Measurements from ENCODE around the gene NIPSNAP3A.

DNA sequence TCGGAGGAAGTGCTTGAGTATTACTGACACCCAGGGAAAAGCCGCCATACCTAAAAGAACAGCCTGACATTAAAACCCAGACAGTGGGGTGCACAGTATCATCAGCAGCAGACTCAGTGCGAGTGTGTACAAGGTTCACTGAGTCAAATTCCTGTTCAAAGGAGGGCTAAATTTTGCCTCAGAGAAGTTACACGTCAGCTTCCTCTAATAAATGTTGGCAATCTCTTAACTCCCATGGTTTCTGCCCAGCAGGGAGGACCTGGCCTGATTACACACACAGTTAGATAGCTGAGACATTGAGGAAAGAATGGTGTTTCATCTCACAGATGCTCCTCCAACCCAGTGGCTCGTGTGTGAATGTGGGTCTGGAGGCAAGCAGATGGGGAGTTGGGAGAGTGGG lies 54.6 kb downstream of the NIPSNAP3A start:
- TF ChIP-seq POLR2A (IDR thresholded peaks at IDR 0.05): no peak
- TF ChIP-seq, protein P1, sequence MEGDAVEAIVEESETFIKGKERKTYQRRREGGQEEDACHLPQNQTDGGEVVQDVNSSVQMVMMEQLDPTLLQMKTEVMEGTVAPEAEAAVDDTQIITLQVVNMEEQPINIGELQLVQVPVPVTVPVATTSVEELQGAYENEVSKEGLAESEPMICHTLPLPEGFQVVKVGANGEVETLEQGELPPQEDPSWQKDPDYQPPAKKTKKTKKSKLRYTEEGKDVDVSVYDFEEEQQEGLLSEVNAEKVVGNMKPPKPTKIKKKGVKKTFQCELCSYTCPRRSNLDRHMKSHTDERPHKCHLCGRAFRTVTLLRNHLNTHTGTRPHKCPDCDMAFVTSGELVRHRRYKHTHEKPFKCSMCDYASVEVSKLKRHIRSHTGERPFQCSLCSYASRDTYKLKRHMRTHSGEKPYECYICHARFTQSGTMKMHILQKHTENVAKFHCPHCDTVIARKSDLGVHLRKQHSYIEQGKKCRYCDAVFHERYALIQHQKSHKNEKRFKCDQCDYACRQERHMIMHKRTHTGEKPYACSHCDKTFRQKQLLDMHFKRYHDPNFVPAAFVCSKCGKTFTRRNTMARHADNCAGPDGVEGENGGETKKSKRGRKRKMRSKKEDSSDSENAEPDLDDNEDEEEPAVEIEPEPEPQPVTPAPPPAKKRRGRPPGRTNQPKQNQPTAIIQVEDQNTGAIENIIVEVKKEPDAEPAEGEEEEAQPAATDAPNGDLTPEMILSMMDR (IDR thresholded peaks at IDR 0.05): no peak
